Head of caudate nucleus (tissue), 42 donors: Measurements from ENCODE around the gene SORT1.
"Not testable (repeated sequence)": the region's sequence is repeated elsewhere in the genome, so short reads cannot be mapped to it uniquely, and the experiment has no call there.

ENCODE experiments used
- DNase-seq, 42 donors: peaks; one replicate each; pipeline versions ENCODE4 v3.0.0 to v3.0.0-alpha.2; 2020 to 2021; ENCODE audit warnings: mixed read lengths in 7 of 42
- intact Hi-C: fragments of 100-400 bp; cut with DNase I; formaldehyde crosslinking; loops from one replicate; pipeline ENCODE4 v1.15.0; 2022

Gene SORT1

GRCh38 chr1:109397581-109398342 lies at the start of gene SORT1:
TSS of gene SORT1 (minus strand) at chr1:109397918. CDS start at chr1:109397892, 26 bp downstream.
- intact Hi-C loops = loop anchor here (5.0 to 10.0 kb wide), 3 partner anchors 95 to 133 kb away; partner anchors contain the start of gene PSRC1
- DNase-seq = peak; percentile 89 to 99 (median 97)

DNA sequence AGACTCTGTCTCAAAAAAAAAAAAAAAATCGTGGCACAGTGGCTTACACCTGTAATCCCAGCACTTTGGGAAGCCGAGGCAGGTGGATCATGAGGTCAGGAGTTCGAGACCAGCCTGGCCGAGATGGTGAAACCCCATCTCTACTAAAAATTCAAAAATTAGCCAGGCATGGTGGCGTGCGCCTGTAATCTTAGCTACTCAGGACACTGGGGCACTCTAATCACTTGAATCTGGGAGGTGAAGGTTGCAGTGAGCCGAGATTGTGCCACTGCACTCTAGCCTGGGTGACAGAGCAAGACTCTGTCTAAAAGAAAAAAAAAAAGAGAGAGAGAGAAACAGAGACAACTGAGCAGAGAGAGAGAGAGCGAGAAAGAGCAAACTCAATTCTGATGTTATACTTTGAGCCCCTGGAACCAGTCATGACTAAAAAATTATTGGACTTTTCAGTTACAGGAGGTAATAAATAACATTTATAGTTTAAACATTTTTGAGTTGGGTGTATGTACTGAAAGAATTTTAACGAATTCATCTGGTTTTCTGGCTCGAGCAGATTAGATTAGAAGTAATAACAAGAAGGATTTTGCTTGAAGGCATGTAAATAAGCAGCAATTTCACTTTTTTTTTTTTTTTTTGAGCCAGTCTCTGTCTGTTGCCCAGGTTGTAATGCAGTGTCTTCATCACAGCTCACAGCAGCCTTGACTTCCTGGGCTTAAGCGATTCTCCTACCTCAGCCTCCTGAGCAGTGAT lies 48.4 kb upstream of the SORT1 start:
- DNase-seq, intact Hi-C loops: not testable (repeated sequence)

DNA sequence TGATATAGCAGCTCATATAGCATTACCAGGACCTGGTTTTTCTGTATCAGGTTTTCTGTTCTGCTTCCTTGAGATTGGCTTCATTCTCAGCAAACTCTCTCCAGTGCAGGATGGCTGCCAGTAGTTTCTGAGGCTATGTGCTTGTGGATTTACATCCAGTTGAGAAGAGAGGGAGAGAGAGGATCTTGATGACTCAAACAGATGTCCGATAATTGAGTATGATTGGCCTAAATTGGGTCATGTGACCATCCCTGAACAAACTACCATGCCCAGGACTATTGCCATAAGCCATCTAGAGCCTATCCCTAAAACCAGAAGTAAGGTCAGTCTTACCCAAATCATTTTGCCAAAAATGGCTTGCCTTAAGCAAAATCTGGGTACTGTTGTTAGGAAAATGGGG lies 46.6 kb upstream of the SORT1 start:
- no peak for DNase-seq
- intact Hi-C loops = no loop called here

- intact Hi-C loops = no loop called here
- DNase-seq = no peak
These were observed 45.8 kb upstream of the SORT1 start for GRCh38 chr1:109443476-109443875.

- intact Hi-C loops = no loop called here
- no peak for DNase-seq
These were observed 43.4 kb upstream of the SORT1 start for GRCh38 chr1:109441069-109441468.

DNA sequence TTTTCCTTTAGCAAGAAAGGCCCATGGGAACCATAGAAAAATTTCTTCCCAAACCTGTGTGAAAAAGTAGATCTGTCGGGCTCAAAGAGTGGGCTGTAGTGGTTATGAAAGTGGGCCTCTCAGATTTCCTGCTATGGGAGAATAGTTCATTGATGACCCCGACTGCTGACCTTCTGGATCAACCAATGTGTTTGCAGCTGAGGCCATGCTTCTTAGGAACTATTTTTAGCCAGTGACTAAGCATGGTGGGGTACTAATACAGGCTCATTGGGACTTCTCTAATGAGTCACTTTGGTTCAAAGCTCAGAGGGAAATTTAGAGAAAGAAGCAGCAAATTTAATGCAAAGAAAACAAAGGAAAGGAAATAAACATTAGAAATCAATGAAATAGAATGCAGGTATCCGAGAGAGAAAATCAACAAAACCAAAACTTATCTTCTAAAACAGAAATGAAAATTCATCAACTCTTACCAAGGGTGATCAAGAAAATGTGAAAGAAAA lies 41.1 kb upstream of the SORT1 start:
- no peak for DNase-seq

GRCh38 chr1:109434484-109434883 lies 36.8 kb upstream of the SORT1 start:
- no peak for DNase-seq
- intact Hi-C loops = no loop called here

More for the DNA sequence above, 41.1 kb upstream of the SORT1 start:
- intact Hi-C loops = no loop called here

DNA sequence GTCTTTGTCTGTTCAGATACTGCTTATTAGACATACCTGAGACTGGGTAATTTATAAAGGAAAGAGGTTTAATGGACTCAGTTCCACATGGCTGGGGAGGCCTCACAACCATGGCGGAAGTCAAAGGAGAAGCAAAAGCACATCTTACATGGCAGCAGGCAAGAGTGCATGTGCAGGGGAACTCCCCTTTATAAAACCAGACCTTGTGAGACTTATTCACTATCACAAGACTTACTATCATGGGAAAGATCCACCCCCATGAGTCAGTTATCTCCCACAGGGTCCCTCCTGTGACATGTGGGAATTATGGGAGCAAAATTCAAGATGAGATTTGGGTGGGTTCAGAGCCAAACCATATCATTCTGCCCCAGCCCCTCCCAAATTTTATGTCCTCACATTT lies 35.6 kb upstream of the SORT1 start:
- no peak for DNase-seq

GRCh38 chr1:109432336-109432735 lies 34.6 kb upstream of the SORT1 start:
- no peak for DNase-seq
- intact Hi-C loops = no loop called here

More for the DNA sequence above, 35.6 kb upstream of the SORT1 start:
- intact Hi-C loops = no loop called here

DNA sequence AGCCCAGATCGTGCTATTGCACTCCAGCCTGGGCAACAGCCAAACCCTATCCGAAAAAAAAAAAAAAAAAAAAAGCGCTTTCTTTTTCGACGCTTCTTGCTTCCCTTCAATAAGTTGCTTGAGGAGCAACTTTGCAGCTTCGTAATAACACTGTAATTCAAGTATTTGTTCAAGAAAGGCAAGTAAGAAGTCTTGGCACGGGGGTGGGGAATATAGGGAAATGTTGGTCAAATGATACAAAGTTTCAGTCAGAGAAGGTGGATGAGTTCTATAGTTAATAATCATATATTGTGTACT lies 29.4 kb upstream of the SORT1 start:
- intact Hi-C loops = loop anchor here (5.0 kb wide), 2 partner anchors 55 to 105 kb away; partner anchors contain the start of gene ATXN7L2
- no peak for DNase-seq

DNA sequence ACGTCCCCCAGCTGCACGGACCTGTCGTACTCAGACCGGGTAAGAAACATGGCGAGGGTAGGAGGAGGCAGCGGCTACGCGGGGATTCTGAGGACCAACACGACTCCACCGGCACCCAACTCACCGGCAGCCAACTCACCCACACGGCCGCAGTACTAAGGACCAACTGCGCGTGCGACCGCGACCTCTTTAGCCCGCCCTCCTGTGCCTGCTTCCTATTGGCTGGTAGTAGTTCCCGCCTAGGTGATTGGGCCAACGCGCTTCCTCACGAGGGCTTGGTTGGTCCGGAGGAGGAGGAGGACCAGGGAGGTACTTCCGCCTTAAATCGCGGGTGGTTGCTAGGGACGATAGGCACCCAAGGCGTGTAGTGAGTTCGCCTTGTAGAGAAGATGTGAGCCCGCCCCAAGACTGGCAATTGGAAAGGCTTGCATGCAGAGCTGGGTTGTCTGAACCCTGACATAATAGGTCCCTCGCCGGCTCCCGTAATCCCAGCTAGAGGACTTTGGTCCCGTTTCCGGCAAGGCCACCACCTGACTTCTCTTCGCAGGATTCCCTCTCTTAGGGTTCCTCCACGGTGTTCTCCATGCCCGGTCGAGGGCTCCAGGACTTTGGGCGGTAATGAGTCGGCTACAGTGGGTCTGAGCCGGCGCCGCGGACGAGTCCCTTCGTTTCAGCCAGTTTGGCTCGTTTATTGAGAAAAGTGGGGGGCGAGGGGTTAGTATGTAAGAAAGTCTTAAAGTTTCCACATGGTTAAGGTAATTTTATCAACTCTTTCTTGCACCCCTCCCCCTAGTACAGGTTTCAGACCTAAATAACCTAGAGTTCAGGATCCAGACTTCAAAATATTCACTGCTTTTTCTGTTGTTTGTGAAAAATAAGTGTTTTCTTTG lies 28.8 kb upstream of the SORT1 start, which contains the start of gene PSMA5:
Gene PSMA5, minus strand, starts transcription at position 168 of the 890 bp plus-strand sequence. Its CDS starts 118 bp downstream, at position 50.
- intact Hi-C loops = loop anchor here (5.0 kb wide), 2 partner anchors 56 to 106 kb away; partner anchors contain the start of gene ATXN7L2
- DNase-seq = peak; percentile 93 to 99 (median 97)

DNA sequence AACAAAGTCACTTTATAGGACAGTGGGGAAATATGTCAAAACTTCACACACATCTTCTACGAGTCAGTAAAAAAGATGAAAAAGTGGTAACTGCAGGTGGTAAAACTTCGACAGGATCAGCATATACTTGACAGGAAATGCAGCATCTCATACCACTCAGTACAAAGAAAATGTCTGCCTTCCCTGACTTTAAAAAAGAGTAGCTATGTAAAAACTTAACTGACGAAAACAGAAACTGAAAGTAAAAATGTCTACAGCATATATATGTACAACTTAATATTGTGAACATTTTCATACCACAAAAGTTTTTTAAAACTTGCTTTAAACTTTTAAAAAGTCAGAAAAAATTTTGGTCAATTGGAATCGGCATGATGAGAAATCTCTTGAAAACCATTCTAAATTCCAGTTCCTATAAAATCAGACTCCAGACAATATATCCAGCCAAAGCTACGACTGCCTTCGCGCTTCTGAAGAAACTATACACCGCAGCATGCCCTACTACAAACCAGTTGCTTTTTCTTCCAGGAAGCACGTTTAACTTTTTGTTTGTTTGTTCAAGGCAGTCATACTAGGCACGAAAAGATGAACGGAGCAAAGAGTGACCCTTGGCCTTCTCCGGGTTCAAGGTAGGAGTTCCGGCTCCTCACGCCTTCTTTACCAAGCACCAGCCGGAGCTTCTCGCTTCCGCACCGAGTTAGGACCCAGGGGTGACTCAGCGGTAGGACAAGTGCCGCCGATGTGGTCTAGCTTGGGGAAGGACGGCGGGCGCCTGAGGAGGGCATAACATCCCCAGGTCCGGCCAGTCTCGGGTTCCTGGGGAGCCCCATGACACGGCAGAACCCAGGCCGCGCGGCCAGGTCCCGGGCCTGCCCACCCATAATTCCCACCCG lies 27.9 kb upstream of the SORT1 start:
- peak in 4 of 42 donors; percentile 5 to 31 (median 22) for DNase-seq
- intact Hi-C loops = loop anchor here (5.0 kb wide), 2 partner anchors 57 to 107 kb away; partner anchors contain the start of gene ATXN7L2

GRCh38 chr1:109423498-109423897 lies 25.8 kb upstream of the SORT1 start:
- intact Hi-C loops = no loop called here
- DNase-seq = no peak

DNA sequence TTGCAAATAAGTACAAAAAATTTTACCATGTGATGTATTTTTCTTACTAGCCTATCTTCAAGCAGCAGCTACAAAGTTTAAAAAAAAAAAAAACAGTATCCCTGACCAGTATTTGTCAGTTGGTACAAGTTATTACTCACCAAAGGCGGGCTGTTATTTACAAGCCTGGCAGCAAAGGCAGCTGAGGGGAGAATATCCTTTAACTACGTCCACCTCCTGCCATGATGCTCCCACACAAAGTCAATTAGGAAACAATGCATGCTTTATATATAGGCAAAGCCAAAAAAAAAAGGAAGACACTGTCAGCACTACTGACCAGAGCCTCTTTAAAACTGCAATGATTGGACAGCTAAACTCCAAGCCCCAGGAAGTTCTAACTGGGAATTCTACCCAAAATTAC lies 14.8 kb upstream of the SORT1 start:
- intact Hi-C loops = no loop called here
- no peak for DNase-seq

- intact Hi-C loops = no loop called here
- no peak for DNase-seq
These were observed 7.1 kb upstream of the SORT1 start for GRCh38 chr1:109404838-109405237.

GRCh38 chr1:109402025-109402424 lies 4.3 kb upstream of the SORT1 start:
- intact Hi-C loops = no loop called here
- no peak for DNase-seq

GRCh38 chr1:109400035-109400655 lies 2.4 kb upstream of the SORT1 start:
- intact Hi-C loops = no loop called here

More at GRCh38 chr1:109400035-109400655, 2.4 kb upstream of the SORT1 start:
- no peak for DNase-seq
